Mucosa of stomach (tissue), 1 donor: Measurements from ENCODE around the gene BCL2.
"Not testable (repeated sequence)": the region's sequence is repeated elsewhere in the genome, so short reads cannot be mapped to it uniquely, and the experiment has no call there.

Experiments used
- H3K27me3 ChIP-seq: one replicate; pipeline ENCODE4 v1.7.0; 2013; ENCODE audit warnings: mild to moderate bottlenecking, low read length; ENCODE audit not compliant: control insufficient read depth, insufficient read depth
- H3K36me3 ChIP-seq: one replicate; pipeline ENCODE4 v1.7.0; 2013; ENCODE audit warnings: low read length; ENCODE audit not compliant: control insufficient read depth, insufficient read depth
- H3K4me1 ChIP-seq: one replicate; pipeline ENCODE4 v1.7.0; 2013; ENCODE audit warnings: mild to moderate bottlenecking, low read length; ENCODE audit not compliant: control insufficient read depth, insufficient read depth
- H3K4me3 ChIP-seq: one replicate; pipeline ENCODE4 v1.7.0; 2013; ENCODE audit warnings: low read length
- H3K9ac ChIP-seq: one replicate; pipeline ENCODE4 v1.7.0; 2013; ENCODE audit warnings: mild to moderate bottlenecking, low read length, moderate library complexity
- H3K9me3 ChIP-seq: one replicate; pipeline ENCODE4 v1.7.0; 2013; ENCODE audit warnings: mild to moderate bottlenecking, low read length, moderate library complexity; ENCODE audit not compliant: control insufficient read depth
- donor health status: Pancreatic carcinoma.

BCL2 gene

GRCh38 chr18:63190838-63191237 is 128.7 kb downstream of the BCL2 start:
- H3K4me1 ChIP-seq, result not testable (repeated sequence)

GRCh38 chr18:63189817-63190216 is 129.8 kb downstream of the BCL2 start:
- Histone ChIP-seq H3K4me1 (no peaks in the 10 kb centered on the region), H3K36me3 (no peaks in the 10 kb centered on the region), H3K9ac (no peak overlapping the region), H3K4me3 (no peak overlapping the region), H3K27me3 (no peaks in the 10 kb centered on the region), H3K9me3 (no peaks in the 10 kb centered on the region)

More at GRCh38 chr18:63190838-63191237, 128.7 kb downstream of the BCL2 start:
- not testable (repeated sequence) for H3K9me3 ChIP-seq, H3K4me3 ChIP-seq, H3K27me3 ChIP-seq, H3K36me3 ChIP-seq, H3K9ac ChIP-seq

GRCh38 chr18:63189041-63189440 is 130.5 kb downstream of the BCL2 start:
- Histone ChIP-seq H3K9me3 (no peaks in the 10 kb centered on the region), H3K9ac (no peak overlapping the region), H3K4me3 (no peak overlapping the region), H3K36me3 (no peaks in the 10 kb centered on the region), H3K27me3 (no peaks in the 10 kb centered on the region), H3K4me1 (no peaks in the 10 kb centered on the region)

DNA sequence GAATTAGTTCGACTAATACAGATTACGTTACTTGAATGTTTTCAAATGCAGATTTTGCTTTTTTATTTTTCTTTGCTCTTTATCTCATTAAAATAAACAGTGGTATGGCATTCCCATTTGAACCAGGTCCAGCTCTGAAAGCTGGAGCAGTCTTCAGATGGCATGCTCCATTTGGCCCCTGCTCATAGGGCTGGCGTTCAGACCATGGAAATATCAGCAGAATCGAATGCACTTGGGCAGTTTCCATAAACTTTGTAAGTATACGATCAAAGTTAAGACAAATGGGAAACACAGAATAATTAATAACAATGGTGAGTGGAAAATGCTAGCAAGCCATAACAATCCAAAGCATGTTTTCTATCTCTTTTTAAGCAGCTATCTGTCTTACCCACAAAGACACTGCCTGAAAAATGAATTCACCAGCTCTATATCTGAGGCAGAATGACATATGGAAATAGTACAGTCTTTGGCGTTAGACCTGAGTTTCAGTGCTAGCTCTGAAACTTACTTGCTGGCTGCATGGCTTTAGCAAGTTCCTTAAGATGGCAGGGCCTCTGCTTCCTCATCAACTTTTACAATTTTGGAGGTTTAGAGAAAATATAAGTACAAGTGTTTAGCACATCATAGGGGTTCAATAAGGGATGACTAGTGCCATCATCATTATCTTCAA is 131.6 kb downstream of the BCL2 start:
- Histone ChIP-seq H3K36me3 (no peaks in the 10 kb centered on the region), H3K4me1 (no peaks in the 10 kb centered on the region), H3K9me3 (no peaks in the 10 kb centered on the region), H3K9ac (no peak overlapping the region), H3K4me3 (no peak overlapping the region), H3K27me3 (no peaks in the 10 kb centered on the region)

DNA sequence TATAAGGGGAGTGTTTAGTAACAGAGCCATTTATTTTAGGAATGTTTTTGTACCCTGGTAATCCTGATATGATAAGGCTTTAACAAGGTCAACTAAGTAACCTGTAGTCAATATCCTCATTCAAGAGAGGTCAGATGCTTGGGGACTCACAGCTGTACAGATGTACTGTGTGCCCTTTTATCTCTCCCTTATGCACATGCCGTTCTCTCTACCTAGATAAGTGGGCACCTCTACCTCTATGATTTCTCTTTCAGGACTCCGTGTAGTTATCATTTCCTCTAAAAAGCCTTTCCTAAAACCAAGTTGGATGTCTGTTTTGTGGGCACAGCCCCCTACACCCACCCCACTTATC is 132.4 kb downstream of the BCL2 start:
- H3K9ac ChIP-seq, result no peak overlapping the region
- no peaks in the 10 kb centered on the region for H3K27me3 ChIP-seq
- H3K4me1 ChIP-seq, result no peaks in the 10 kb centered on the region
- no peaks in the 10 kb centered on the region for H3K9me3 ChIP-seq
- H3K36me3 ChIP-seq, result no peaks in the 10 kb centered on the region
- H3K4me3 ChIP-seq, result no peak overlapping the region

DNA sequence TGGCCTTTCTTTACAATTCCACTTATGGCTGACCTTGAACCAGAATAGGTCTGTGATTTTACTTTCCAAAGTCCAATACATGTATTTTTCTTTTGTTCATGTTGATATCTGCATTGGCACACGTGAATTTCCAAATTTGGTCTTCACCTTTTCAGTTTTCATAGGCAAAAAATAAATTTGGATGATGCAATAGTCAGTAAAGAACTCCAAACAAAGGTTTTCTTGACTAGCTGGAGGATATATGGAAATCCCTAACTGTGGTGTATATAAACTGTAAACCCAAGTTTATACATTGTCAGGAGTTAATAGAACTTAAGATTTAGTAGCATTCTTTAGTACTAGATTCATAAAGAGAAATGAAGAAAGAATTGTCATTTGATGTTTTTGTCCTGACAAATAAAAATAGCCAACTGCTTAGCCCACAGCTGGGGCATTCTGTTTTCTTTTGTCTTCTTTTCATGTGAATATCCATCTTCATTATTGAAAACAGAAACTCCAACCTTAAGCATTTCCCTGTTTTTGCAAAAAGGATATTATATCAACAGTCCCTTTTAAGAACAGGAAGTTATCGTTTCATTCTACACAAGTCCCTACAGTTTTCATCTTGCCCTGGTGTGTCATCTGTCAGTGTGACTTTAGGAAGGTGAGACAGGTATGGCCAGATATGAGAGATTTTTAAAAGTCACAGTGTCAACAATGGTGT is 132.9 kb downstream of the BCL2 start:
- H3K36me3 ChIP-seq, result no peaks in the 10 kb centered on the region
- H3K4me1 ChIP-seq, result no peaks in the 10 kb centered on the region
- no peak overlapping the region for H3K4me3 ChIP-seq
- no peak overlapping the region for H3K9ac ChIP-seq
- no peaks in the 10 kb centered on the region for H3K27me3 ChIP-seq
- H3K9me3 ChIP-seq, result no peaks in the 10 kb centered on the region

- Histone ChIP-seq H3K27me3 (no peaks in the 10 kb centered on the region), H3K9ac (no peak overlapping the region), H3K36me3 (no peaks in the 10 kb centered on the region), H3K4me1 (no peaks in the 10 kb centered on the region), H3K9me3 (no peaks in the 10 kb centered on the region), H3K4me3 (no peak overlapping the region)
Observed at GRCh38 chr18:63185984-63186383, 133.6 kb downstream of the BCL2 start.

GRCh38 chr18:63183952-63184770 is 135.4 kb downstream of the BCL2 start:
- Histone ChIP-seq H3K36me3 (no peaks in the 10 kb centered on the region), H3K4me1 (no peaks in the 10 kb centered on the region), H3K4me3 (no peak overlapping the region), H3K9ac (no peak overlapping the region), H3K27me3 (no peaks in the 10 kb centered on the region), H3K9me3 (no peaks in the 10 kb centered on the region)

GRCh38 chr18:63183378-63183777 is 136.2 kb downstream of the BCL2 start:
- Histone ChIP-seq H3K4me3 (no peak overlapping the region), H3K36me3 (no peaks in the 10 kb centered on the region), H3K27me3 (no peaks in the 10 kb centered on the region), H3K4me1 (no peaks in the 10 kb centered on the region), H3K9ac (no peak overlapping the region), H3K9me3 (no peaks in the 10 kb centered on the region)

GRCh38 chr18:63182861-63183260 is 136.7 kb downstream of the BCL2 start:
- Histone ChIP-seq H3K36me3 (no peaks in the 10 kb centered on the region), H3K4me1 (no peaks in the 10 kb centered on the region), H3K9me3 (no peaks in the 10 kb centered on the region), H3K4me3 (no peak overlapping the region), H3K9ac (no peak overlapping the region), H3K27me3 (no peaks in the 10 kb centered on the region)

DNA sequence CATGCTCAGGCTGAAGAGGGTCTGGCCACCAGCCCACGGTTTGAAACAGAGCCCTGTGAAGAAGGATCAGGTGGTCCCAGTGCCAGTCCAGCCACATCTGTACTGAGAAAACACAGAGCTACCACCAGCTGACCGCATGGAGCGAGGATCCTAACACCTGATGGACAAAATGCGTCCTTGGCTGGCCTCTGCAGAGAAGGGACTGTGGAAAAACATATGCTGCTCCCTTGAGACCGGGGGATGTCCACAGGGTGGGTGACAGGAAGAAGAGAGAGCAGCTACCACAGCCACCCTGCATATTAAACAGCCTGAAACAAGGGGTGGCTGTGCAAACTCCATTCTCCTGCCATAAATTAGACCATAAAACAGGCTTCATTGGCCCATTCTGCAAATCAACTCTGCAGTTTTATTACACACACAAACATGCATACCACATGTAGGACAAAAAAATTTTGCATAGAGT is 137.2 kb downstream of the BCL2 start:
- H3K9ac ChIP-seq, result no peak overlapping the region
- H3K4me3 ChIP-seq, result no peak overlapping the region
- no peaks in the 10 kb centered on the region for H3K9me3 ChIP-seq
- H3K4me1 ChIP-seq, result no peaks in the 10 kb centered on the region
- H3K36me3 ChIP-seq, result no peaks in the 10 kb centered on the region
- H3K27me3 ChIP-seq, result no peaks in the 10 kb centered on the region

GRCh38 chr18:63181706-63182309 is 137.8 kb downstream of the BCL2 start:
- H3K9me3 ChIP-seq, result no peaks in the 10 kb centered on the region
- no peak overlapping the region for H3K9ac ChIP-seq
- H3K4me1 ChIP-seq, result no peaks in the 10 kb centered on the region
- H3K27me3 ChIP-seq, result no peaks in the 10 kb centered on the region
- H3K4me3 ChIP-seq, result no peak overlapping the region
- no peaks in the 10 kb centered on the region for H3K36me3 ChIP-seq
